GM12878 (cell line): ENCODE data around the gene IFI35. TPM values are rescaled to one million over a fixed set of nuclear protein-coding genes. Genes with fewer than 3 reads are reported as not detected.

Experiments
- BHLHE40 ChIP-seq, 2 experiments: fragments of 450-650 bp in 1 of 2; IDR thresholded peaks; 2 replicates each; pipeline ENCODE4 v1.6.1; 2011 to 2017; ENCODE audit warnings: low read depth in 2 of 2, borderline replicate concordance in 1 of 2, improper control_type of control experiment in 1 of 2, low read length in 1 of 2, mild to moderate bottlenecking in 1 of 2
- BRCA1 ChIP-seq: IDR thresholded peaks from 2 replicates; pipeline ENCODE4 v1.6.1; 2011; ENCODE audit warnings: low read depth, low read length, improper control_type of control experiment
- CEBPB ChIP-seq, 2 experiments: fragments of 150-350 bp in 1 of 2; IDR thresholded peaks; 2 replicates each; pipeline ENCODE4 v1.6.1; 2012 to 2014; ENCODE audit warnings: low read depth in 2 of 2, low read length in 2 of 2, borderline replicate concordance in 1 of 2, inconsistent platforms in 1 of 2
- CREM ChIP-seq: IDR thresholded peaks from 2 replicates; pipeline ENCODE4 v1.6.1; 2014; ENCODE audit warnings: antibody characterized with exemption, low read depth
- FOS ChIP-seq: IDR thresholded peaks from 3 replicates; pipeline ENCODE4 v1.6.1; 2011; ENCODE audit warnings: borderline replicate concordance; ENCODE audit not compliant: insufficient read length; ENCODE audit errors: extremely low read depth
- IKZF1 ChIP-seq: fragments of 450-650 bp; conservative IDR thresholded peaks from 2 replicates; pipeline ENCODE4 v1.6.1; 2017; ENCODE audit warnings: antibody characterized with exemption, mild to moderate bottlenecking
- MEF2A ChIP-seq: IDR thresholded peaks from 2 replicates; pipeline ENCODE4 v1.6.1; 2011; ENCODE audit warnings: low read depth, mild to moderate bottlenecking, low read length, moderate library complexity; ENCODE audit not compliant: insufficient read depth
- MXI1 ChIP-seq: fragments of 150-350 bp; IDR thresholded peaks from 2 replicates; pipeline ENCODE4 v1.6.1; 2011; ENCODE audit warnings: low read depth, mild to moderate bottlenecking, inconsistent platforms, low read length, improper control_type of control experiment
- MYB ChIP-seq: fragments of 150-350 bp; IDR thresholded peaks from 2 replicates; pipeline ENCODE4 v1.6.1; 2014; ENCODE audit warnings: mild to moderate bottlenecking, low read depth, low read length, borderline replicate concordance
- NBN ChIP-seq: fragments of 450-650 bp; IDR thresholded peaks from 2 replicates; pipeline ENCODE4 v1.6.1; 2016
- NFIC ChIP-seq: IDR thresholded peaks from 2 replicates; pipeline ENCODE4 v1.6.1; 2012; ENCODE audit warnings: low read depth, mild to moderate bottlenecking, inconsistent platforms, low read length, moderate library complexity
- NKRF ChIP-seq: fragments of 450-650 bp; conservative IDR thresholded peaks from 2 replicates; pipeline ENCODE4 v1.6.1; 2017; ENCODE audit warnings: mild to moderate bottlenecking, moderate library complexity
- NR2C2 ChIP-seq: IDR thresholded peaks from 2 replicates; pipeline ENCODE4 v1.6.1; 2011; ENCODE audit warnings: borderline replicate concordance, low read depth; ENCODE audit not compliant: control insufficient read depth, insufficient read length
- PAX5 ChIP-seq: IDR thresholded peaks from 2 replicates; pipeline ENCODE4 v1.6.1; 2011; ENCODE audit warnings: low read depth, low read length, borderline replicate concordance
- USF2 ChIP-seq: IDR thresholded peaks from 2 replicates; pipeline ENCODE4 v1.6.1; 2011; ENCODE audit warnings: low read depth, low read length, improper control_type of control experiment, borderline replicate concordance
- ZBTB40 ChIP-seq: fragments of 450-650 bp; IDR thresholded peaks from 2 replicates; pipeline ENCODE4 v1.6.1; 2016; ENCODE audit warnings: mild to moderate bottlenecking, moderate library complexity, borderline replicate concordance
- ZNF207 ChIP-seq: fragments of 450-650 bp; IDR thresholded peaks from 2 replicates; pipeline ENCODE4 v1.6.1; 2014; ENCODE audit warnings: antibody characterized with exemption, mild to moderate bottlenecking, borderline replicate concordance
- polyA plus RNA-seq, 11 experiments: library from polyadenylated mRNA; depleted of rRNA in 4 of 11; unstranded in 6 of 11; stranded (reverse) in 5 of 11; fragments of >200 nt; fragmentation: Nextera tagmentation in 4 of 11; fragmentation: Illumina TruSeq in 1 of 11; extraction: Ambion mirVana in 4 of 11; extraction: Trizol in 1 of 11; gene quantifications; 1 replicate in 1 of 11; 2 replicates in 10 of 11; pipeline versions ENCODE4 v1.2.1 to v1.2.3, GENCODE V29; 2011 to 2016; ENCODE audit warnings: inconsistent platforms in 2 of 11, missing spikeins in 2 of 11, low read depth in 1 of 11
- total RNA-seq, 4 experiments: library from RNA; depleted of rRNA in 3 of 4; stranded (reverse); fragments of >200 nt in 3 of 4; fragmentation: Illumina TruSeq in 1 of 4; extraction: Trizol in 1 of 4; gene quantifications; 2 replicates each; pipeline versions ENCODE4 v1.2.1 to v1.2.3, GENCODE V29; 2013 to 2021

The IFI35 gene
- total and polyA plus RNA-seq, 10 of the 15 experiments (the other 5 are each of a cell fraction or from before 2014, with no cell fraction given): 18.4 to 92.2 (median 65.3) TPM

- peak; percentile 33; the same call in 1 of the 2 replicates for TF ChIP-seq IKZF1
- 0 out of 2 replicates have a peak, but pooled peaks have one; percentile 54 for TF ChIP-seq NBN
- TF ChIP-seq NKRF: peak; percentile 76; the same call in 1 of the 2 replicates
- no peak for TF ChIP-seq NR2C2
- peak; percentile 88 for TF ChIP-seq MXI1
- no peak for TF ChIP-seq CEBPB (IDR thresholded peaks at IDR 0.05; ENCODE audit: borderline replicate concordance in 1 of 2, low read depth in 2 of 2, low read length in 2 of 2)
- no peak for TF ChIP-seq BRCA1
- TF ChIP-seq ZBTB40: peak; percentile 48; the same call in 1 of the 2 replicates
- peak; percentile 73; the same call in 1 of the 2 replicates for TF ChIP-seq ZNF207
- TF ChIP-seq BHLHE40 (IDR thresholded peaks at IDR 0.05; ENCODE audit: borderline replicate concordance in 1 of 2, low read depth in 2 of 2, low read length in 1 of 2): peak in 1 of 2 experiments; percentile 45; a peak in 1 of 4 replicates
- TF ChIP-seq NFIC: no peak
- TF ChIP-seq CREM: no peak
- no peak for TF ChIP-seq MEF2A
- no peak for TF ChIP-seq FOS
- no peak for TF ChIP-seq USF2
- 0 out of 2 replicates have a peak, but pooled peaks have one; percentile 37 for TF ChIP-seq MYB
- no peak for TF ChIP-seq PAX5
These were observed 18.1 kb downstream of the IFI35 start, which contains the start of gene RND2 (continued) for GRCh38 chr17:43024407-43025289.
